ENCODE measurements around the gene KRT4.

KRT4 gene

DNA sequence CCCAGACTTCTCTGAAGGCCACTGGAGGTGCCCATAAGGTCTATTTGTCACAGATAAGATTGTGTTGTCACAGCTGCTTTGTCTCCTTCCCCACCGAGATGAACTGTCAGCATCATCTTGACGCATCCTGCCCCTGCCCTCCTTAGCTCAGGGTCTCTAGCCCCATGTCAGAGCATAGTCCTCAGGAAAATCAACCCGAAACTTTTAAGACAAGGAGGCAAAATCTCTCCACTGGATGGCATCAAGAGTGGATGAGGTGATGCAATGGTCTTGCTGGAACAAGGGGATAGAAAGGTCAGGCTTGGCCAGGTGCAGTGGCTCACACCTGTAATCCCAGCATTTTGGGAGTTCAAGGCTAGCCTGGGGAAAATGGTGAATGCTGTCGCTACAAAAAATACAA lies 12.0 kb upstream of the KRT4 start:
- TF ChIP-seq HDGF (IDR thresholded peaks at IDR 0.05; ENCODE audit: borderline replicate concordance), result no peak
- TF ChIP-seq, protein P1, sequence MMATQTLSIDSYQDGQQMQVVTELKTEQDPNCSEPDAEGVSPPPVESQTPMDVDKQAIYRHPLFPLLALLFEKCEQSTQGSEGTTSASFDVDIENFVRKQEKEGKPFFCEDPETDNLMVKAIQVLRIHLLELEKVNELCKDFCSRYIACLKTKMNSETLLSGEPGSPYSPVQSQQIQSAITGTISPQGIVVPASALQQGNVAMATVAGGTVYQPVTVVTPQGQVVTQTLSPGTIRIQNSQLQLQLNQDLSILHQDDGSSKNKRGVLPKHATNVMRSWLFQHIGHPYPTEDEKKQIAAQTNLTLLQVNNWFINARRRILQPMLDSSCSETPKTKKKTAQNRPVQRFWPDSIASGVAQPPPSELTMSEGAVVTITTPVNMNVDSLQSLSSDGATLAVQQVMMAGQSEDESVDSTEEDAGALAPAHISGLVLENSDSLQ (IDR thresholded peaks at IDR 0.05), result no peak
- TF ChIP-seq FOXM1 (IDR thresholded peaks at IDR 0.05; ENCODE audit: borderline replicate concordance), result no peak
- TF ChIP-seq ARNT (IDR thresholded peaks at IDR 0.05), result no peak
- TF ChIP-seq NFRKB (IDR thresholded peaks at IDR 0.05), result no peak
- POLR2A ChIA-PET, result no interaction called here
- no peak for DNase-seq (ENCODE audit: extremely low spot score)
- CTCF ChIA-PET, result no interaction called here

DNA sequence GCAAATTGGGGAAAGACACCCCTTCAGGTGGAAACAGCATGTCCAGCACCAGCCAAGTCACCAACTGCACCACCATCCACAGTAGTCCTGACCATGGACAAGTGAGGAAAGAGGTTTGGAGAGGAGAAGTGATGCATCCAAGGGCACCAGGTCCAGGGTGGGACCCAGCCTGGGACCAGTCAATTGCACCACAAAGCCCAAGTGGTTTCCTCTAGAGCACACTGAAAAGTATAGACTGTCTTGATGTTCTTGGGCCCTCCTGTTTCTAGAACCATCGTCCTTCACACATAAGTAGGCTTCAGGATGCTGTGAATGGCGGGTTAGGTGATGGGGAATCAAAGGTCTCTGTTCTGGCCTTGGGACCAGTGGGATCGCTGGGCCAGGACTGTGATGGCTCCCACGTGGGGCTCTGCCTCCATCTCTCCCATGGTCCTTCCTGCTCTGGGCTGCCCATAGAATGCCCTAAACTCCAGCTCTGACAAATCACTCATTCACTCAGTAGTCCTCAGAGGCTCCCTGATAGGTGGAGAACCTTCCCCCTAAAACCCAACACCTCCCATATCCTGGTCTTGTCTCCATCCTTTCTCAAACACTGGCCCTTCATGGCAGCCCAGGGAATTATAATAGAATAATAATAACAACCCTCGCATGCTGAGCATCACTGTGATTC lies 11.0 kb upstream of the KRT4 start:
- CTCF ChIA-PET, result no interaction called here

DNA sequence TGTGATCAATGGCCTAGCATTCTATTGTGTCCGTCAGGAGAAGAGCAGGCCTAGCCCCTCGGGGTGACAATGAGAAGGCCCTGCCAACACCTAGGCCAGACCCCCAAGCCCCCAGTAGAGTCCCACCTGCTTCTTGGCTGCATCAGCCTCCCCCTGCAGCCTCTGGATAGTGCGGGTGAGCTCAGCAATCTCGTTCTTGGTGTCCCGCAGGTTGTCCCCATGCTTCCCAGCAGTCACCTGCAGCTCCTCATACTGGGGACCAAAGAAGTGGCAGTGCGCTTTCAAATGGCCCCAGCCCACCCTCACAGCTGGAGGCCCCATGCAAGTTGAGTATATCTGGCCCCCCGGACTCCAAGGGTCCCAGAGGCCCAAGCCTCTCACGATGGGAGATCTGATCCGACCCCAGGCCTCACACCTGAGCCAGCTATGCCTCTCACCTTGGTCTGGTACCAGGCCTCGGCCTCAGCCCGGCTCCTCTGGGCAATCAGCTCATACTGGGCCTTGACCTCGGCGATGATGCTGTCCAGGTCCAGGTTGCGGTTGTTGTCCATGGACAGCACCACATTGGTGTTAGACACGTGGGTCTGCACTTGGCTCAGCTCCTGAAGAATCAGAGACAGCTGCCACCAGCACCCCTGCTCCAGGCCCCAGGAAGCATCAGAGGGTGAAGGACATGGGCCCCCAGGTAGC lies 10.0 kb upstream of the KRT4 start:
- POLR2A ChIA-PET, result no interaction called here
- DNase-seq (ENCODE audit: extremely low spot score), result no peak
- TF ChIP-seq FOXM1 (IDR thresholded peaks at IDR 0.05; ENCODE audit: borderline replicate concordance) (no peak), TARDBP (IDR thresholded peaks at IDR 0.05) (no peak), HDGF (IDR thresholded peaks at IDR 0.05; ENCODE audit: borderline replicate concordance) (no peak), ARNT (IDR thresholded peaks at IDR 0.05) (no peak), SUZ12 (IDR thresholded peaks at IDR 0.05) (no peak), ZNF384 (IDR thresholded peaks at IDR 0.05) (no peak), CTBP1 (IDR thresholded peaks at IDR 0.05; ENCODE audit: borderline replicate concordance) (no peak), FOXK2 (IDR thresholded peaks at IDR 0.05) (no peak), FOXA1 (IDR thresholded peaks at IDR 0.05) (no peak), LEF1 (IDR thresholded peaks at IDR 0.05; ENCODE audit: borderline replicate concordance) (no peak), L3MBTL2 (conservative IDR thresholded peaks at IDR 0.05) (no peak), ELF4 (IDR thresholded peaks at IDR 0.05) (no peak)
- TF ChIP-seq, protein P1 (IDR thresholded peaks at IDR 0.05), result no peak
- CTCF ChIA-PET, result no interaction called here

More for the DNA sequence above, 11.0 kb upstream of the KRT4 start:
- TF ChIP-seq SUZ12 (IDR thresholded peaks at IDR 0.05), result no peak
- no peak for TF ChIP-seq FOXA1 (IDR thresholded peaks at IDR 0.05)
- no peak for TF ChIP-seq LEF1 (IDR thresholded peaks at IDR 0.05; ENCODE audit: borderline replicate concordance)
- no peak for TF ChIP-seq L3MBTL2 (conservative IDR thresholded peaks at IDR 0.05)
- TF ChIP-seq FOXM1 (IDR thresholded peaks at IDR 0.05; ENCODE audit: borderline replicate concordance), result no peak
- TF ChIP-seq BHLHE40 (IDR thresholded peaks at IDR 0.05; ENCODE audit: borderline replicate concordance), result no peak
- no peak for TF ChIP-seq ZNF384 (IDR thresholded peaks at IDR 0.05)
- TF ChIP-seq SP1 (IDR thresholded peaks at IDR 0.05), result no peak
- no peak for TF ChIP-seq ELF4 (IDR thresholded peaks at IDR 0.05)
- no peak for TF ChIP-seq ARNT (IDR thresholded peaks at IDR 0.05)
- TF ChIP-seq, protein P1 (IDR thresholded peaks at IDR 0.05), result no peak
- no peak for TF ChIP-seq NFRKB (IDR thresholded peaks at IDR 0.05)
- no peak for TF ChIP-seq TARDBP (IDR thresholded peaks at IDR 0.05)
- TF ChIP-seq CTBP1 (IDR thresholded peaks at IDR 0.05; ENCODE audit: borderline replicate concordance), result no peak
- no peak for TF ChIP-seq FOXK2 (IDR thresholded peaks at IDR 0.05)
- TF ChIP-seq HDGF (IDR thresholded peaks at IDR 0.05; ENCODE audit: borderline replicate concordance), result no peak
- POLR2A ChIA-PET, result no interaction called here
- no peak for DNase-seq (ENCODE audit: extremely low spot score)

DNA sequence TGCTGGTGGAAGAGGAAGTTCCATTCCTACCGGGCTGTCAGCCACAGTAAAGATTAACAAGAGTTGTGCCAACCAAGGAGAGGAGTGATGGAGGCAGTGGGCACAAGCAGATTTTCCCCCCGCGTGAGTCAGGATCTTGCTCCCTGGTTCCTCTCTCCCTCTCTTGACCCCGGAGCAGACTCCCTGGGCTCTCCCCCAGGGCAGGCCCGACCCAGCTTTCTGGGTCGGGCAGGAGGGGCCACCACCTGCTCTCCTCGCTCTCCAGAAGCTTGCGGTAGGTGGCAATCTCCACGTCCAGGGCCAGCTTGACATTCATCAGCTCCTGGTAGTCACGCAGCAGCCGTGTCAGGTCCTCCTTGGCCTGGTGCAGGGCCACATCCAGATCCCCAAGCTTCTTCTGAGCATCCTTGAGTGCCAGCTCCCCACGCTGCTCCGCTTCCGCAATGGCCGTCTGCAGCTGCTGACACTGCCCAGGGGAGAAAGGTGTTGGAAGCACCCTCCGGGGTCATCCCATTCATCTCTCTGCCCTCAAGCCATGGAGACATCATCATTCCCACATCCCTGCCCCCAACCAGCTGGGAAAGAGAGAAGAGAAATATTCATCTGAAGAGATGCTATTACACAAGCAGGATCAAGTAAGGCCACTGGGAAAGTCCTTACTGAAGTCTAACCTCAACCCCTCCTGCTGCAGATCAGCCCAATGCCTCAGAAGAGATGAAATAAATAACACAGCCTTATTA lies 9.0 kb upstream of the KRT4 start:
- CTCF ChIA-PET, result interaction anchor here (0.6 kb wide), 1 partner anchor 32 kb away, joined by 3 read pairs; no protein-coding TSS in a partner anchor

More for the DNA sequence above, 9.0 kb upstream of the KRT4 start:
- POLR2A ChIA-PET, result no interaction called here
- DNase-seq (ENCODE audit: extremely low spot score), result no peak
- TF ChIP-seq SP1 (IDR thresholded peaks at IDR 0.05) (no peak), FOXA1 (IDR thresholded peaks at IDR 0.05) (no peak), NFRKB (IDR thresholded peaks at IDR 0.05) (no peak), FOXK2 (IDR thresholded peaks at IDR 0.05) (no peak), L3MBTL2 (conservative IDR thresholded peaks at IDR 0.05) (no peak)
- TF ChIP-seq, protein P1 (IDR thresholded peaks at IDR 0.05), result no peak

Data from HEK293T (cell line).